ENCODE measurements around the gene KATNAL1. TPM values are rescaled to one million over a fixed set of nuclear protein-coding genes. Genes with fewer than 3 reads are reported as not detected.

Gene KATNAL1
- total RNA-seq, 1 donor from 2014 or later: 20.2 TPM

DNA sequence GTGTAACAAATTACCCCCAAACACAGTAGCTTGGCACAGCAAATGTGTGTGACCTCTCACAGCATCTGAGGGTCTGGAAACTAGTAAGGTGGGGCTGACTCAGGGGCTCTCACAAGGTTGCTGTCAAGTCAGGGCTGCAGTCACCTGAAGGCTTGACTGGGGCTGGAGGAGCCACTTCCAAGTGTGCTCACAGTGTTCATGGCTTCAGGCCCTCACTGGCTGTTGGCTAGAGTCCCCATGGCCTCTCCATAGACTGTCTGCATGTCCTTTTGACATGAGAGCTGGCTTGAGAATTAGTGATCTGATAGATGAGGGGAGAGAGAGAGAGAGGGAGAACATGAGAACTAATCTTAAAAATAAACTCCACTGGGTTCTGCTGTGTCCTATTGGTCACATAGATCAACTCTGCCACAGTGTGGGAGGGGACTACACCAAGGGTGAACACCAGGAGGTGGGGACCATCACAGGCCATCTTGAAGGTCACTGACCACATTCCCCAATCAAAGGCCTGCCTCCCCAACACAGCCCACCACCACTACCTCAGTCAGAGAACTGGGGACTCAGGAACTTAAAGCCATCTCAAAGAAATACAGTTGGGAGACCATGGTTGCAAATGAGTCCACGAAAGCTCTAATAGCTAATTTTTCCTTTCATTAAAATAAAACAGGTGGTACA is 38.2 kb upstream of the KATNAL1 start:
- peaks cover 20% of the 10 kb centered on the region for H3K4me1 Mint-ChIP-seq (ENCODE audit: unreplicated experiment)
- H3K27me3 Mint-ChIP-seq: peaks cover 3% of the 10 kb centered on the region
- no peak overlapping the region for H3K4me3 Mint-ChIP-seq
- TF ChIP-seq, protein P1, sequence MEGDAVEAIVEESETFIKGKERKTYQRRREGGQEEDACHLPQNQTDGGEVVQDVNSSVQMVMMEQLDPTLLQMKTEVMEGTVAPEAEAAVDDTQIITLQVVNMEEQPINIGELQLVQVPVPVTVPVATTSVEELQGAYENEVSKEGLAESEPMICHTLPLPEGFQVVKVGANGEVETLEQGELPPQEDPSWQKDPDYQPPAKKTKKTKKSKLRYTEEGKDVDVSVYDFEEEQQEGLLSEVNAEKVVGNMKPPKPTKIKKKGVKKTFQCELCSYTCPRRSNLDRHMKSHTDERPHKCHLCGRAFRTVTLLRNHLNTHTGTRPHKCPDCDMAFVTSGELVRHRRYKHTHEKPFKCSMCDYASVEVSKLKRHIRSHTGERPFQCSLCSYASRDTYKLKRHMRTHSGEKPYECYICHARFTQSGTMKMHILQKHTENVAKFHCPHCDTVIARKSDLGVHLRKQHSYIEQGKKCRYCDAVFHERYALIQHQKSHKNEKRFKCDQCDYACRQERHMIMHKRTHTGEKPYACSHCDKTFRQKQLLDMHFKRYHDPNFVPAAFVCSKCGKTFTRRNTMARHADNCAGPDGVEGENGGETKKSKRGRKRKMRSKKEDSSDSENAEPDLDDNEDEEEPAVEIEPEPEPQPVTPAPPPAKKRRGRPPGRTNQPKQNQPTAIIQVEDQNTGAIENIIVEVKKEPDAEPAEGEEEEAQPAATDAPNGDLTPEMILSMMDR (conservative IDR thresholded peaks at IDR 0.05): no peak
- DNase-seq (ENCODE audit: extremely low spot score, unreplicated experiment): no peak
- no peaks in the 10 kb centered on the region for H3K36me3 Mint-ChIP-seq
- no peak overlapping the region for H3K27ac Mint-ChIP-seq
- no peaks in the 10 kb centered on the region for H3K9me3 Mint-ChIP-seq

DNA sequence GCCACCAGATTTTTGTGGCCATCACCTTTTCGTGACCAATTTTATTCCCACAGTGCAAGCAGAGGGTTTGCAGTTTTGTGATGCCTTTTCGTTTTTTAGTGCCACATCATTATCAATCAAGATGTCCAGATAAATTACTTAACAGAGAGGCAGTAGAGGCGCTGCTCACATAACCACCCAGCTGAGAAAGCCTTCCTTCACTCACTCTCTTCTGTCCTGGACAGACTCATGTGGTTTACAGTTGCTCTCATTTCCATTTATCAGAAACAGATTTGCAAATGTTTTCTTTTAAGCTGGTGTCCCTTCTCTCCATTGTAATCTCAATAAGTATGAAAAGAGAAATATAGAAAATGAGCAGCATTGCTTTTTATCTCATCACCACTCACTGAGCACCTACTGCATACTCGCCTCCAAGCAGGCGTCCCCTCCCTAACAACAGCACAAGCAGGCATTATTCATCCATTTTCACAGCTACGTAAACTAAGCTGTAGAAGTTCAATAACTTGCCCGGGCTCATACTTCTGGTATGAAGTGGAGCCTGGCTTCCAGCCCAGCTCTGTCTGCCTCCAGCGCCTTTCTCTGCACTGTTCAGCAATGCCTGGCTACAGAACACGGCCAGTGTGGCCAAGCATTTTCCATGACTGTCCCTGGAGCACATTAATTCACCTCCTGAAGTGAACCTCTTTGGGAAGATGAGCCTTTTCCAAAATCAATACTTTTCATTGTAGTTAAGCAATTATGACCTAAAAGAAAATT is 34.6 kb upstream of the KATNAL1 start:
- Mint-ChIP-seq H3K27me3 (peaks cover 7% of the 10 kb centered on the region), H3K27ac (peak overlapping the region; percentile 73), H3K36me3 (no peaks in the 10 kb centered on the region), H3K4me3 (peak overlapping the region; percentile 32), H3K9me3 (peaks cover 4% of the 10 kb centered on the region), H3K4me1 (ENCODE audit: unreplicated experiment) (peaks cover 49% of the 10 kb centered on the region)
- no peak for DNase-seq (ENCODE audit: extremely low spot score, unreplicated experiment)
- TF ChIP-seq, protein P1 (conservative IDR thresholded peaks at IDR 0.05): no peak

DNA sequence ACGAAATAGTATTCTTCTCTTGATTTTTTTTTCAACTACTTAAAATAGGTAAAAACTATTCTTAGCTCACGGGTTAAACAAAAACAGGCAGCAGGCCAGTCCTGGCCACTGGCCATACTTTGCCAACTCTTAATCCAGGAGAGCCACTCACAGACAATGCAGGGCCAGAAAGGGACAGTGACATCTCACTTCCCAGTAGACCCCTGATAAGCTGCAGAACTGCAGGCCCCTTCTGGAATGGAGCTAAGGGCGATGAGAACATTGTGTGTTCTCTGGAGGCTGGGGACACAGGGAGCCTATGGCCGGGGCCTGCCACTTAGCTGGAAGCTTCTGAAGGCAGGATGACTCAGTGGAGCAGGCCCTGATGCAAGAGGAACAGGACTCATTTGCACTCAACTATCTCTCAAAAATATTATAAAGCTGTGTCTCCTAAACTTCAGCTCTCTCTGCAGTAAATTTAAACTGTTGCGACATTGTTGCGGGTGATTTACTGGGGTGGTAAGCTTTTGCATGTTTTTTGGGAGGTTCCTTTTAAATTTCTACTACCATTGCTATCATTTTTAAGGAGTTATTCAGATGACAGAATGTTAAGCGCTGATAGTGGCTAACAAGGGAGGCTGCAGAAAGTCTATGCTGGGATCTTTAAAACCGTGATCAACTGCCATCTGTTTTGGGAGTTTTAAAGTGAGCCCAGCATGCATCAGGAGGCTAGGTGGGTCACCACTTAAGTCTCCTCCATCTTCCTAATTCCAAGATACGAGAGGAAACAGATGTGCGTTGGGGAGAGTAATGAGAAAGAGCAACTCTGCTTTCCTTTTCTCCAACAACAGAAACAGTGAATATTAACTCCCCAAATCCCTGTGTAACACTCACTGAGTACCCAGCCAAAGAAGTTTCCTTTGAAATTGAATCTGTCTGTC is 33.2 kb upstream of the KATNAL1 start:
- Mint-ChIP-seq H3K27ac (no peak overlapping the region), H3K27me3 (peaks cover 7% of the 10 kb centered on the region), H3K4me1 (ENCODE audit: unreplicated experiment) (peaks cover 49% of the 10 kb centered on the region), H3K9me3 (peaks cover 4% of the 10 kb centered on the region), H3K4me3 (peak overlapping the region; percentile 20), H3K36me3 (no peaks in the 10 kb centered on the region)
- DNase-seq (ENCODE audit: extremely low spot score, unreplicated experiment): no peak
- TF ChIP-seq, protein P1 (conservative IDR thresholded peaks at IDR 0.05): no peak

DNA sequence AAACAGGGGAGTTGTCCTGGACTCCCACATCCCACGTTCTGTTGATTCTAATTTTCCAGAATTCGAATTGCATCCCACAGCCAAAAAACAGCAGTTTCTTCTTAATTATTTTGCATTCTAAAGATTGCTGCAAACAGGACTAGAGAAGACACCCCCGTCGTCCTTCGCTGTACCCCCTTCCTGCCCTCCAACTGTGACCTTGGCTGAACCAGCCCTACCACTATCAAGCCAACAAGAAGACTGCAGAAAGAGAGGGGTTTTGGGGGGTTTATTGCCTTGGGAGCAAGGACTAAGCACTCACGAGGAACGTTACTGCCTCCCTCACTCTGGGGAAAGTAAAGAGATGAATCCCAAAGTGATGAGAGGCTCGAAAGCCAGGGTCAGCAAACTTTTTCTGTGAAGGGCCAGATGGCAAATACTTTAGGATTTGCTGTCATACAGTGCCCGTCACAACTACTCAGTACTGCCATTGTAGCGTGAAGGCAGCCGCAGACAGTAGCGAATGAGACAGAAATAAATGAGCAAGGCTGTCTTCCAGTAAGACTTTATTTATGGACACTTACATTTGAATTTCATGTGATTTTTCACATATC is 32.5 kb upstream of the KATNAL1 start:
- Mint-ChIP-seq H3K9me3 (peaks cover 4% of the 10 kb centered on the region), H3K27me3 (peaks cover 7% of the 10 kb centered on the region), H3K4me3 (no peak overlapping the region), H3K27ac (no peak overlapping the region), H3K4me1 (ENCODE audit: unreplicated experiment) (peaks cover 49% of the 10 kb centered on the region), H3K36me3 (no peaks in the 10 kb centered on the region)
- TF ChIP-seq, protein P1 (conservative IDR thresholded peaks at IDR 0.05): no peak
- no peak for DNase-seq (ENCODE audit: extremely low spot score, unreplicated experiment)

DNA sequence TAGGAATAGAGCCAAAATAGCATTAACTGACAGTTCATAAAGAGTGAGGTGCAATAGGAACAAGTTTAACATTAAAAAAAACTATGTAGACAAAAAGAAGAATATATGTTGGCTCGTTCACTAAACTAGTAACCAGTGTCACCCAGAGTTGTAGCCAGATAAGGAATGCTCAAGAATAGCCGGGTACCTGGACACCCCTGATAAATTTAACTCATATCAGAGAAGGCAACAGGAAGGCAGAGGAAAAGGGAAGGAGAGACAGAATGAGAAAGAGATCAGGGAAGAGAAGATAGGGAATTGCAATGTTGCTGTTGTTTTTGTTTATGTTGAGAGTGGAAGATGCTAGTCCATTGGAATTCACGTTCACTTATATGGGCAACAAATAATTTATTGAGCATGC is 31.6 kb upstream of the KATNAL1 start:
- Mint-ChIP-seq H3K27ac (peak overlapping the region; percentile 19), H3K4me3 (peak overlapping the region; percentile 15), H3K36me3 (no peaks in the 10 kb centered on the region), H3K9me3 (peaks cover 4% of the 10 kb centered on the region), H3K4me1 (ENCODE audit: unreplicated experiment) (peaks cover 56% of the 10 kb centered on the region), H3K27me3 (peaks cover 7% of the 10 kb centered on the region)
- TF ChIP-seq, protein P1 (conservative IDR thresholded peaks at IDR 0.05): no peak
- no peak for DNase-seq (ENCODE audit: extremely low spot score, unreplicated experiment)
